GM19025 (cell line): ENCODE measurements around the gene ANAPC15.

Experiments used
- ATAC-seq: cut with Tn5 transposase; IDR thresholded peaks from one replicate; pipeline ENCODE4 v1.9.1; 2021; ENCODE audit warnings: mild to moderate bottlenecking, low read depth, moderate library complexity; ENCODE audit not compliant: unreplicated experiment

Gene ANAPC15

GRCh38 chr11:72127923-72128322 is 15.4 kb upstream of the ANAPC15 start:
- ATAC-seq, result no peak

DNA sequence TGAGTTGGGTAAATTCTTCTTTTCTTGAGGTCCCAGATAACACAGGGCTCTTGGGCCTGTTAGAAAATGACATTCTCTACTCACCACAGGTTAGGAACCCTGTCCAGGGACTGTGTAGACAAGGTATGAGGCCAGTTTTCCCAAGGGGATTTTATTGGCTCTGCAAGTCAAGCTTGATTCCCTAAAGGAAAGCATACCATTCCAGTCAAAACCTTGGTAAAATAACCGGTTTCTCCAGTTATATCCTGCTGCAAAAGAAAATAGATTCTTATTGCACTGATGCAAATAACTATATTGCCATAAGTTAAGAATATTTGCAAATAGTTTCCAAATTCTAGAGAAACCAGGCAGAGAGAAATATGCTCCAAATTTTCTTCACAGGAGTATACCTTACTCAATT is 13.5 kb upstream of the ANAPC15 start:
- no peak for ATAC-seq

GRCh38 chr11:72124046-72124445 is 11.6 kb upstream of the ANAPC15 start:
- no peak for ATAC-seq

GRCh38 chr11:72123117-72123653 is 10.7 kb upstream of the ANAPC15 start:
- no peak for ATAC-seq

DNA sequence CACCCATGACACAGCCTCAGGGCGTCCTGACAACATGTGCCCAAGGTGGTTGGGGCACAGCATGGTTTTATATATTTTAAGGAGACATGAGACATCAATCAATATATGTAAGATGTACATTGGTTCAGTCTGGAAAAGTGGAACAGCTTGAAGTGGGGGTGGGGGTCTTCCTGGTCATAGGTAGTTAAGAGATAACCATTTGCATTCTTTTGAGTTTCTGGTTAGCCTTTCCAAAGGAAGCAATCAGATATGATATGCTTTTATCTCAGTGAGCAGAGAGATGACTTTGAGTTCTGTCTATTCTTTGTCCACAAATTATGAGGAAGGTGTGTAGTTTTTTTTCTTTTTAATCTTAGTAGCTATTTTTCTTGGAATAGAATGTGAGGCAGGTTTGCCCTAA is 10.1 kb upstream of the ANAPC15 start:
- no peak for ATAC-seq

- no peak for ATAC-seq
These were observed 8.4 kb upstream of the ANAPC15 start for GRCh38 chr11:72120930-72121329.

GRCh38 chr11:72119198-72119597 is 6.7 kb upstream of the ANAPC15 start:
- ATAC-seq, result no peak

GRCh38 chr11:72116019-72116755 is 3.7 kb upstream of the ANAPC15 start:
- ATAC-seq, result no peak

DNA sequence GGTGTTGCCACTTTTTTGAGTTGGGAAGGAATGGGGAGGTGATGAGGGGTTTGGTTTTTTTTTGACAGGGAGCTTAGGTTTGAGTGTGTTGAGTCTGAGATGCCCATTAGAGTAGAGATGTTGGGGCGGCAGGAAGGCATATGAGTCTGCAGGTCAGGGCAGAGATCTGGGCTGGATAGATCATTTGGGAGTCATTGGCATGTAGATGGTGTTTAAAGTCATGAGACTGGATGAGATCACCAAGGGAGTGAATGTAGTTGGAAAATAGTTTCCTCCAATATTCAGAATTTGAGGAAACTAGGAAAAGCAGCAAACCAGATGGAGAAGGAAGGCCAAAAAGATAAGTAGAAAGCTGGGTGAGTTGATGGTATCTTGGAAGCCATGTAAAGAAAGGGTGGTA is 2.1 kb upstream of the ANAPC15 start:
- no peak for ATAC-seq

- ATAC-seq, result no peak
These were observed 698 bp upstream of the ANAPC15 start for GRCh38 chr11:72112978-72113808.

- no peak for ATAC-seq
These were observed 974 bp downstream of the ANAPC15 start for GRCh38 chr11:72111300-72112142.

DNA sequence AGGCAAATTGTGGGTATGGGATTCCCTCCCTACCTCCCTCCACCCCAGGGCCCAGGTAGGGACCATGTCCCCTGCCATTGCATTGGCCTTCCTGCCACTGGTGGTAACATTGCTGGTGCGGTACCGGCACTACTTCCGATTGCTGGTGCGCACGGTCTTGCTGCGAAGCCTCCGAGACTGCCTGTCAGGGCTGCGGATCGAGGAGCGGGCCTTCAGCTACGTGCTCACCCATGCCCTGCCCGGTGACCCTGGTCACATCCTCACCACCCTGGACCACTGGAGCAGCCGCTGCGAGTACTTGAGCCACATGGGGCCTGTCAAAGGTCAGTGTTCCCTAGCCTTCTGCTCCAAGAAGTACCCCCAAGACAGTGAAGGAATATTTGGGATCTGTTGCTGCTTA is 6.6 kb downstream of the ANAPC15 start, which contains the start of gene TOMT:
Gene TOMT (plus strand): TSS at position 37 of the 400 bp plus-strand sequence. CDS start 28 bp downstream, at position 65.
- no peak for ATAC-seq

DNA sequence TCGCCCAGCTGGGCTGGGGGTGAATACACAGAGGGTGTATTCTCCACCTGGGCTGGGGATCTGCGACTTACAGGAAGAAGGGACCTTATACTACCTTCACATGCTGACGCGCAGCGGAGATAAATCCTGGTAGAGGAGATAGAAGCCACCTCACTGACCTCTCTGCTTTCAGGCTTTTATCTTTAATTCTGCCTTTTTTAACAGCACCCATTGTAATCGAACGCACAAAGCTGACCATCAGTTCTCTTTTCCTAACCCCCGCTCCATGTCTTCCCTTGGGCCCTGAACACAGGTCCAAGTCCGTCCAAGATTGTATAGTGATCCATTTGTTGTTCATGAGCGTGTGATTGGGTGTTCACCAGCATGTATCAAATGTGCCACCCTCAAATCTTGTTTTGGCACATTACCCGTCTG is 8.7 kb downstream of the ANAPC15 start:
- ATAC-seq, result no peak

DNA sequence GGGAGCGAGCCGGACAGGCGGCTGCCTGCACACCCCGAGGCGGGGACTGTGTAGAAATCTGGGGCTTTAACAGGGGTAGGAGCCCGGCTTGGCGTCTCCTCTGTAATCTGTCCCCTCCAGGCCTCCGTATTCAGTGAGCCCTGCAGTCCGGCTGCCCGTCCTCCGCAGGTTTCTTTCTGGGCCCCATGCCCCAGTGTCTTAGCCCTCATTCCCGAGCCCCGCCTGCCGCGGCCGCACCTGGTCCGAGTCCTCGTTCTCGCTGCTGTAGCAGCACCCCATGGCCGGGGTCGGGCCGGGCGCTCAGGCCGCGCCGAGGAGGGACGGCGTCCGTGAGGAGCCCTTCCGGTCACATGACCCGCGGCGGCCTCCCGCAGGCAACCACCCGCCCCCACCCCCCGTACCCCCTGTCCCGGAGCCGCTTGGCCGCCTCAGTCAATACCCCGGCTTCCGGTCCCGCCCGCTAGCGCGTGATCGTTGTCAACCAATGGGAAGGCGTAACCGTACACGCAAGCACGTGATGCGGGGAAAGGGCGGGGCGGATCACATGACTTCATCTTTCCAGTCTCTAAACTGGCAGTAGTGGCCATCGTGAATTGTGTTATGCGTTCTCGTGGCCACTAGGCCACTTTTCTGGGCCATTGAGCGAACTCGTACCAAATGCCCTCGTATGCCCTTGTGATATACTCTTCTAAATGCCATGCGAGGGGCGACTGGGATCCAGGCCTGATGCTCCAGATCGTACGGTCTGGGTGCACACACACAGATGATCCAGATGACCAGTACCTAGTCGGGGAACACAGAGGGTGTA is 9.3 kb downstream of the ANAPC15 start, which contains the start of gene LAMTOR1:
Gene LAMTOR1 (minus strand): TSS at position 352 of the 808 bp plus-strand sequence. CDS start 73 bp downstream, at position 279.
- ATAC-seq, result peak; percentile 96

- no peak for ATAC-seq
These were observed 9.9 kb downstream of the ANAPC15 start for GRCh38 chr11:72102631-72102945.

- ATAC-seq, result no peak
These were observed 10.3 kb downstream of the ANAPC15 start for GRCh38 chr11:72102162-72102561.

DNA sequence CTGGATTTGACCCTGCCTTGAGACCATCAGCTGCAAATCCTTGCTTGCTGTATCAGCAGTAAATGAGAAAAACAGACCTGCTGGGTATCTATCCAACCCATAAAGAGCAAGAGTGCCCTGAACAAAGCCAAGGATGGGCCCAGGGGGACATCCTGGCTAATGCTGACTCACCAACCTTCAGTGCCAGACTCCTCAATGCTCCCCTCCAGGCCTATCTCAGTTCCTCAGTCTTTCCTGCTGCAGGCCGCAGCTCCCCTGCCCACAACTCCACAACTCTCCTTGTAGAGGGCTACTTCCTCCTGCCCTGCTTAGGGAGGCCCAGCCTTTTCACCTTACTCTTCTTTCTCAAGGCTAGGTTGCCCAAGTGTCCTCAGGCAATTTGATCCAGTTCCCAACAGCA is 12.0 kb downstream of the ANAPC15 start:
- no peak for ATAC-seq

GRCh38 chr11:72100009-72100408 is 12.5 kb downstream of the ANAPC15 start:
- no peak for ATAC-seq

DNA sequence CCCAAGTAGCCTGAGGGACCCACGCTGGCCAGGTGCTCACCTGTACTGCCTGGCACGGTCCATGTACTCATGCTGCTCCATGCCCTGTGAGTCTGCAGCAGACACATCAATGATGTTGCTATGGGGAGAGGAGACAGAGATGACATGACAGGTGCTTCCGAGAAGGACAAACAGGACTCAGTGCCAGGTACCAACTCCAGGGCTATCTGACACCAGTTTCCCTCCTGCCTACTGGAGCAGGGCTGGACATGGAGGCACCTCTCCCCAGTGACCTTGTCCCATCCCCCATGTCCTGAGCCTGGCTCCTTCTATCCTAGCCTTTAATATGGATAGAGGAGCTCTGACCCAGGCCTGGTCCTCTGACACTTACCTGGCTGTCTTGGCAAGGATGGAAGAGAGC is 13.8 kb downstream of the ANAPC15 start:
- no peak for ATAC-seq

DNA sequence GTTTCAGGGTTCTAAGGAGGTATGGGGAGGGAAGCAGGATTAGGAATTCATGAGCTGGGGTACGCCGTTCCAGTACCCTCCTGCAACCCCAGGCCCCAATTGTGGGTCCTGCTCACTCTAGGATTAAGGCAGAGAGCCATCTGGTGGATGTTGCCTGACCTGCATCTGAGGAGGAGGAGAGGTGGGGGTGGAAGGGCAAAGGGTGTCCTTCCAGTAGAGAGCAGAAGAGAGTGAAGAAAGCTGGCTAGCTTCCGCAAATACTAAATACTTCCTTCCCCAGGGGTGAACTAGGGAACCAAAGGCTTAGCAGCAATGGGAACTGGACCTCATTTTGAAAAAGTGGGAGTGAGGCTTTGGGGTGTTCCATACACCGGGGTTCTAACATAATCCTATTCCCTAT is 21.2 kb downstream of the ANAPC15 start:
- ATAC-seq, result no peak
